Left lung (tissue), 10 donors: ENCODE measurements around the gene MEIS1. TPM values are rescaled to one million over a fixed set of nuclear protein-coding genes. Genes with fewer than 3 reads are reported as not detected.

ENCODE experiments used
- ATAC-seq: fragments of 200-7000 bp; cut with Tn5 transposase; one replicate; pipeline ENCODE4 v1.9.1; 2020; ENCODE audit warnings: moderate library complexity
- DNase-seq, 4 donors: peaks; one replicate each; pipeline ENCODE4 v3.0.0-alpha.2; 2013 to 2020
- H3K27ac ChIP-seq, 2 donors: fragments of 200-600 bp; sonication (generic) in 1 of 2; one replicate each; pipeline versions ENCODE4 v1.5.0 to v1.8.0; 2020 to 2021
- H3K27me3 ChIP-seq, 2 donors: fragments of 200-600 bp; sonication (generic) in 1 of 2; one replicate each; pipeline versions ENCODE4 v1.5.0 to v1.8.0; 2020 to 2021
- H3K36me3 ChIP-seq, 2 donors: fragments of 200-600 bp; sonication (generic) in 1 of 2; one replicate each; pipeline versions ENCODE4 v1.5.0 to v1.8.0; 2020 to 2021
- H3K4me1 ChIP-seq, 2 donors: fragments of 200-600 bp; one replicate each; pipeline ENCODE4 v1.8.0; 2021
- H3K4me3 ChIP-seq, 2 donors: fragments of 200-600 bp; sonication (generic) in 1 of 2; one replicate each; pipeline versions ENCODE4 v1.5.0 to v1.8.0; 2020 to 2021; ENCODE audit warnings: mild to moderate bottlenecking in 1 of 2
- H3K9me3 ChIP-seq, 2 donors: fragments of 200-600 bp; sonication (generic) in 1 of 2; one replicate each; pipeline versions ENCODE4 v1.5.0 to v1.8.0; 2020 to 2021
- intact Hi-C, 2 donors: fragments of 100-400 bp; cut with DNase I; formaldehyde crosslinking; loops; one replicate each; pipeline versions ENCODE4 v1.11.2 to v1.14.2; 2022
- polyA plus RNA-seq, 6 donors: library from polyadenylated mRNA; unstranded; fragments of 120-200 nt; gene quantifications; one replicate each; pipeline ENCODE4 v1.2.1, GENCODE V29; 2013; ENCODE audit not compliant: insufficient read length in 6 of 6
- total RNA-seq, 2 donors: library from RNA; stranded (reverse); fragmentation: NEBNext Ultra II Directional; extraction: Animal tissue kit (Norgen Biotek cat#: 25700); gene quantifications; one replicate each; pipeline ENCODE4 v1.2.1, GENCODE V29; 2021
- TF ChIP-seq, protein P1 (sequence below), 2 donors: fragments of 200-600 bp; sonication (generic) in 1 of 2; IDR thresholded peaks; one replicate each; pipeline versions ENCODE4 v1.5.0 to v1.8.0; 2021; ENCODE audit warnings: antibody characterized with exemption in 2 of 2
- donor health status: DM: no; HTN: yes; CAD: no.
- donor health status: DM: no; HTN: no; CAD: no.

MEIS1 gene
- total and polyA plus RNA-seq, 8 donors, result 54.3 to 193 (median 163) TPM

DNA sequence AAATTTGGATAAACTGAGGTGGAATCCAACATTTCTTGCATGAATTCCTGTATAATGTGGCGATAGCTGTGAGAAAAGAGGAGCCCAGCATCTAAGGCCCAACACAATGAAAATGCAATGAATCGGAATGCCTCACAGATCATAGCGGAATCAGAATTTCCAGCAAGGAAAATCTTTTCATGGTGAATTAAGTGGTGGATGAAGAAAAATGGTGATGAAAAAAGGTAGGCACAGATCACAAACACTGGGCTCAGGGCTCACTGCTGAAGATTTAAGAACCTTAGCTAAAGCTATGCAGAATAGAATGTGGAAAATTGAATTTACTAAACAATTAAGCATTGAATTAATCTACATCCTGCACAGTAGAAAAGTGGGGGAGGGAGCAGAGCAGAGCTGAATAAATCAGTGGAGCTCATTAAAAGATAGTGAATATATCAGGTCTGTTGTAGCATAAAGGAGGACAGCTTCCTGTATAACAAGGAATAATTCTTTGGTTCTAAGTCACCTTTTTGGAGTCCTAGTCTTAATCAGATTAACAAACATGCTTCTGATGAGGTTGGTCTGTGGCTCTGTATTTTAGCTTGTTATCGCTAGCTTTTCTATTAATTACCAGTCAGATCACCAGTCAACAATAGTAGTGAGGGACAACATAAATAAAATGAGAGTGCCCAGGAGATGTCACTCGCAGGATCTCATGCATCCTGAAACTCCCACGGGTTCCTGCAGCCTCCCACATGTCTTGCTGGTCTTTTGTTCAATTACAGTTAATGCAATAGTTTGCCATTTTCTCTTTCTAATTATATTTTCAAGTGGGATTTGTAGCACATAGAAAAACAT lies 27.0 kb downstream of the MEIS1 start:
- intact Hi-C loops, result no loop called here
- DNase-seq (no peak), ATAC-seq (no peak)
- H3K27me3 ChIP-seq, result no peaks in the 10 kb centered on the region
- H3K9me3 ChIP-seq, result no peaks in the 10 kb centered on the region
- TF ChIP-seq, protein P1, sequence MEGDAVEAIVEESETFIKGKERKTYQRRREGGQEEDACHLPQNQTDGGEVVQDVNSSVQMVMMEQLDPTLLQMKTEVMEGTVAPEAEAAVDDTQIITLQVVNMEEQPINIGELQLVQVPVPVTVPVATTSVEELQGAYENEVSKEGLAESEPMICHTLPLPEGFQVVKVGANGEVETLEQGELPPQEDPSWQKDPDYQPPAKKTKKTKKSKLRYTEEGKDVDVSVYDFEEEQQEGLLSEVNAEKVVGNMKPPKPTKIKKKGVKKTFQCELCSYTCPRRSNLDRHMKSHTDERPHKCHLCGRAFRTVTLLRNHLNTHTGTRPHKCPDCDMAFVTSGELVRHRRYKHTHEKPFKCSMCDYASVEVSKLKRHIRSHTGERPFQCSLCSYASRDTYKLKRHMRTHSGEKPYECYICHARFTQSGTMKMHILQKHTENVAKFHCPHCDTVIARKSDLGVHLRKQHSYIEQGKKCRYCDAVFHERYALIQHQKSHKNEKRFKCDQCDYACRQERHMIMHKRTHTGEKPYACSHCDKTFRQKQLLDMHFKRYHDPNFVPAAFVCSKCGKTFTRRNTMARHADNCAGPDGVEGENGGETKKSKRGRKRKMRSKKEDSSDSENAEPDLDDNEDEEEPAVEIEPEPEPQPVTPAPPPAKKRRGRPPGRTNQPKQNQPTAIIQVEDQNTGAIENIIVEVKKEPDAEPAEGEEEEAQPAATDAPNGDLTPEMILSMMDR (IDR thresholded peaks at IDR 0.05), result no peak
- no peak overlapping the region for H3K4me3 ChIP-seq
- H3K27ac ChIP-seq, result no peak overlapping the region
- no peaks in the 10 kb centered on the region for H3K36me3 ChIP-seq
- H3K4me1 ChIP-seq, result peaks cover 4 to 6% of the 10 kb centered on the region in 2 donors

DNA sequence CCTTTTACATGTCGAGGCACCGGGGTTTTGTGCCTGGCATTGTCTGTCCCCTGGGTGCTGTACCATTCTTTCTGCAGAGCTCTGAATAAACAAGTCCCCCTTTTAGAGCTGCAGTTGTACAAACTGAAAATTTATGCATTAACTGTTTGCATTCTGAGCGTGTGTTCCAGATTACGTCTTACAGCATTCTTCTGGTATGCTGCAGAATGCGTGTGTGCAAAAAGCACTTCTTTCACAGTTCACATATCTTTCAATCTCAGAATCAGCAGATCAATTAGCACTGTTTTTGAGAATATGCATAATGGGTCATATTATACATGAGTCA lies 27.5 kb downstream of the MEIS1 start:
- no peaks in the 10 kb centered on the region for H3K27me3 ChIP-seq

DNA sequence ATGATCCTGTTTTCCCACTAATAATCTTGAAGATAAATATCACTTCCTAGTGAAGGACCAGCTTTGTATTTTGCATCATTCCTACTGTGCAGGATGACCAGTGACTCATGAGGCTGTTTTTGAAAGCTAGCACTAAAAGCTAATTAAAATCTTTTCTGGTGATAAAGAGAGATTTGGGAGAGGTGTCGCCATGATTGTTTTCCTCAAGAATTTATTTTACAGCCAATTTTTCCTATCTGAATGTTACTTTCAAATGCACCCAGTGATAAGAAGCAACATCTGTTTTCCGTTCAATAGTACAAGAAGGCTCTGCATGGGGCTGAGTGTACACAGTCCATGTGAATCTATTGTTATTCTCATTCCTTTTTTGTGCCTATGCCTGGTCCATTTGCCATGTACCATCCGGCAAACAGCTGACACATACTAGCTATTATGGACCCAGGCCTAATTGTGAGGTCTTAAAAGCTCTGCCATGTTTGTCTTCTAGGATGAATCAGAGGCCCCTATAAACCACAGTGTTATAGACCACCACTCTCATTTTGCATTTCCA lies 28.4 kb downstream of the MEIS1 start:
- Histone ChIP-seq H3K27me3 (no peaks in the 10 kb centered on the region), H3K27ac (no peak overlapping the region), H3K4me1 (peaks cover 0 to 4% of the 10 kb centered on the region in 2 donors), H3K9me3 (no peaks in the 10 kb centered on the region), H3K36me3 (no peaks in the 10 kb centered on the region), H3K4me3 (no peak overlapping the region)
- TF ChIP-seq, protein P1 (IDR thresholded peaks at IDR 0.05), result no peak
- no peak for ATAC-seq
- DNase-seq, result no peak
- intact Hi-C loops, result no loop called here

More for the DNA sequence above, 27.5 kb downstream of the MEIS1 start:
- no peak for DNase-seq
- no peak overlapping the region for H3K4me3 ChIP-seq
- H3K36me3 ChIP-seq, result no peaks in the 10 kb centered on the region
- no peak for ATAC-seq
- H3K4me1 ChIP-seq, result peaks cover 4% of the 10 kb centered on the region in 2 donors
- H3K9me3 ChIP-seq, result no peaks in the 10 kb centered on the region
- TF ChIP-seq, protein P1 (IDR thresholded peaks at IDR 0.05), result no peak
- no peak overlapping the region for H3K27ac ChIP-seq
- intact Hi-C loops, result no loop called here

DNA sequence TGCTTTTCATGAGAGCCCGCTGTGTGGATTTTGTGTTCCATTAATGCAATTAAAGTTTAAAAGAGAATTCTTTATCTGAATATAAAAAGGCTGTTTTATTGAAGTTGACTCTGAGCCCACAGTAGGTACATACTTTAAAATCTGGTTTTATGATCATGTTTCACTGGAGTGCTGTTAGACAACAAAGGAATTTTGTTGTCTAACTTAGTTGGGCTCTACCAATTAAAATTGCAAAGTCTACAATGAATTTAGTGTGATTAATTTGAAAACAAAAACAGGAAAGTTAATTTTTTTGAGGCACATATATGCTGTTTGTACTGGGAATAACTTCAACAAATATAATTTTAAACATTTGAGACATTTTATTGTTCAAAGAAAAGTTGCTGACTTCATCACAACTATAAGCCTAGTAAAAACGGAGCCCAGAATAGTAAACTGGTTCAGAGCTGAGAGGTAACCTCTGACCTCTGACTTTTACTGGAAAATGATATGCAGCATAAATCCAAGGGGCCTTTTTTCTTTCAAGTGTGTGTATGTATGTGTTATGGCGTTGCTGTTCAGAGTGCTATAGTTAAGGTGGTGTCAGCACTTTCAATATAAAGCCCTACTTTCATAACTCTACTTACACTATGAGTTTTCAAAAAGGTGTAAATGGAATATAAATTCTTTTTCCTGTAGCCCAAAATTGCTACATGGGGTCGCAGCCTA lies 30.2 kb downstream of the MEIS1 start:
- Histone ChIP-seq H3K36me3 (no peaks in the 10 kb centered on the region), H3K27ac (no peak overlapping the region), H3K9me3 (no peaks in the 10 kb centered on the region), H3K4me3 (no peak overlapping the region), H3K4me1 (peaks cover 0 to 4% of the 10 kb centered on the region in 2 donors), H3K27me3 (no peaks in the 10 kb centered on the region)
- TF ChIP-seq, protein P1 (IDR thresholded peaks at IDR 0.05), result no peak
- DNase-seq (no peak), ATAC-seq (no peak)
- intact Hi-C loops, result no loop called here

DNA sequence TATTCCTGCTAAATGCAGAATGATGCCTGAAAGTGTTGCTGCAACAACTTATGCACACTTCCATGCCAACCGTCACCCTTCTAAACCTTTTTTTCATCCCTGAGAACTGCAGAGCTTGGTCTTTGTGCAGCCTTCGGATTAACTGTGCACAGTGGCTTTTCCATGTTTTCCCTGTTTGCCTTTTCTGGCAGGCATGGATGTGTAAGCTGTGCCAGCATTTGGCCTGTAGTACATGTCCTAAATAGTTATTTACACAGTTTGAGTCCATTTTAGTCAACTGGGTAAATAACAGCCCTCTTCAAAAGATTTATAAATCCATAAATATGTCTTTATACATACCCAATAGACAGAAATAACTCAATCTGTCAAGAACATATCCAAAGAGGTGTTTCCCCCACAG lies 31.5 kb downstream of the MEIS1 start:
- Histone ChIP-seq H3K4me3 (no peak overlapping the region), H3K27me3 (no peaks in the 10 kb centered on the region), H3K36me3 (no peaks in the 10 kb centered on the region), H3K27ac (no peak overlapping the region), H3K4me1 (peaks cover 0 to 4% of the 10 kb centered on the region in 2 donors), H3K9me3 (no peaks in the 10 kb centered on the region)
- no peak for ATAC-seq
- TF ChIP-seq, protein P1 (IDR thresholded peaks at IDR 0.05), result no peak
- no peak for DNase-seq
- intact Hi-C loops, result no loop called here
